ENCODE results near the gene HNF1B.
"Not testable (repeated sequence)": the region's sequence is repeated elsewhere in the genome, so short reads cannot be mapped to it uniquely, and the experiment has no call there.

The HNF1B gene

DNA sequence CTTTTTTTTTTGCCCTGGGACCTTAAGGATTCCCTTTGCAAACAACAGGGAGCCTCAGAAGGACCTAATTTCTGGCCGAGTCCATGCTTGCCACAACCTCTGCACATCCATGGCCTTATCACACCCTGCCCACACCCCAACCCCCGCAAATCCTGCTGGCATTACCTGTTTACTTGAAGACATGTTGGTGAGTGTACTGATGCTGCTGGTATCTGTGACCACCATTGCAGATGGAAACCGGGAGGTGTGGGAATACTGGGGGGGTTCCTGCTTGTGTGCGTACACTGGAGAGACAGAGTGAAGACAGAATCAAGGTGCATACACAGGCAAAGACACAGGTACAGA is 46.0 kb downstream of the HNF1B start:
- no peaks in the 10 kb centered on the region for H3K9me3 ChIP-seq (ENCODE audit: low read length)
- H3K27ac ChIP-seq (ENCODE audit: low read depth, low read length) = no peak overlapping the region
- H3K27me3 ChIP-seq (ENCODE audit: control insufficient read depth in 1 of 2, insufficient read depth in 2 of 2, low read length in 2 of 2) = no peaks in the 10 kb centered on the region
- H3K36me3 ChIP-seq (ENCODE audit: insufficient read depth, low read length) = no peaks in the 10 kb centered on the region
- H3K4me1 ChIP-seq (ENCODE audit: insufficient read depth, low read length) = no peaks in the 10 kb centered on the region
- H3K4me3 ChIP-seq (ENCODE audit: low read depth in 1 of 2, low read length in 2 of 2) = no peak overlapping the region
- H3K9ac ChIP-seq (ENCODE audit: low read length) = no peak overlapping the region

DNA sequence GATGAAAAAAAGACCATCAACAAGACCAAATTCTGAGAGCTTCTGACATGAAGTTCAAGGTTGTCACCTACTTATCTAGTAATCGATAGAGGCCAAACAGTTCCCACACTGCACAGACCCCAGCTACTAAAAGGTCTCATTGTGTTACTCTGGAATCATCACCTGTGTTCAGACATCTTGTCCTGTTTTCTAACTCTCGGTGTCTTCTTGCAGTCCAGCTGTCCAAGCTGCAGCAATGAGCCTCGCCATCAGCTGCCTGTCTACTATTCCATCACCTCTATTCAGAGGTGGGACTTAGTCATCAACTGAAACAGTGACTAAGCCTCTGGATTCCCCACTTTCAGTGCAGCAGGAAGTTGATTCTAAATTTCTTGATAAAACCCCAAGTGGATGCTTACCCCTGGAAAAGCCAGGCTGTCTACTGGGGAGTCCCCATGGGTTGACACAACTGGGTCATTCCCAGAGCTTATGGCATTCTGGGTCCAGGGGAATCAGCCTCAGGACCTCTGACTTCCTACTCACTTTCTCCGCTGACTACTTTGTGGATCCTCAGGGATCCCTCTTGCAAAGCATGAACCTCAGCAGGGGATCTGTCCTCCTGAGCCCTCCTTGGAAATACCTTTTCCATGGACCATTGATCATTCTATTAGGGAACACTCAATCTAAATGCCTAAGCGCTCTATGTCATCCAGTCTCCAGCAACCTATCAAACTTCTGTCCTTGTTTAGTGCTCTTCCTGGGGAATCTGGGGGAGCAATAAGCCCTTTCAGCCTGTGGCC is 46.5 kb downstream of the HNF1B start:
- H3K36me3 ChIP-seq (ENCODE audit: insufficient read depth, low read length) = no peaks in the 10 kb centered on the region
- H3K27me3 ChIP-seq (ENCODE audit: control insufficient read depth in 1 of 2, insufficient read depth in 2 of 2, low read length in 2 of 2) = no peaks in the 10 kb centered on the region
- no peak overlapping the region for H3K9ac ChIP-seq (ENCODE audit: low read length)
- H3K4me3 ChIP-seq (ENCODE audit: low read depth in 1 of 2, low read length in 2 of 2) = no peak overlapping the region
- no peaks in the 10 kb centered on the region for H3K9me3 ChIP-seq (ENCODE audit: low read length)
- H3K4me1 ChIP-seq (ENCODE audit: insufficient read depth, low read length) = no peaks in the 10 kb centered on the region
- no peak overlapping the region for H3K27ac ChIP-seq (ENCODE audit: low read depth, low read length)

- no peaks in the 10 kb centered on the region for H3K27me3 ChIP-seq (ENCODE audit: control insufficient read depth in 1 of 2, insufficient read depth in 2 of 2, low read length in 2 of 2)
- H3K27ac ChIP-seq (ENCODE audit: low read depth, low read length) = no peak overlapping the region
- H3K36me3 ChIP-seq (ENCODE audit: insufficient read depth, low read length) = no peaks in the 10 kb centered on the region
- no peak overlapping the region for H3K9ac ChIP-seq (ENCODE audit: low read length)
- no peaks in the 10 kb centered on the region for H3K4me1 ChIP-seq (ENCODE audit: insufficient read depth, low read length)
- no peak overlapping the region for H3K4me3 ChIP-seq (ENCODE audit: low read depth in 1 of 2, low read length in 2 of 2)
- no peaks in the 10 kb centered on the region for H3K9me3 ChIP-seq (ENCODE audit: low read length)
Observed at GRCh38 chr17:37697381-37697780, 47.5 kb downstream of the HNF1B start.

DNA sequence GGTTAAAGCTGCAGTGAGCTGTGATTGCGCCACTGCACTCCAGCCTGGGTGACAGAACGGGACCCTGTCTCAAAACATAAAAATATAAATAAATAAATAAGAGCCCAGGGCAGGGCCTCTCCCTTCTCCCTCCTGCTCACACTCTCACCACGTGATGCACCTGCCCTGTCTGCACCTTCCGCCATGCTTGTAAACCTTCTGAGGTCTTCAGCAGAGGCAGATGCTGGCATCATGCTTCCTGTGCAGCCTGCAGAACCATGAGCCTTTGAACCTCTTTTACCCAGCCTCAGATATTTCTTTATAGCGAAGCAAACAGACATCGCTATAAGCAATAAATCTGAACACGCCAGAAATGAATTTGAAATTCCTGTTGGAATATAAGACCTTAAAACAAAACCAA is 48.5 kb downstream of the HNF1B start:
- H3K27ac ChIP-seq (ENCODE audit: low read depth, low read length) = no peak overlapping the region
- H3K27me3 ChIP-seq (ENCODE audit: control insufficient read depth in 1 of 2, insufficient read depth in 2 of 2, low read length in 2 of 2) = no peaks in the 10 kb centered on the region
- H3K36me3 ChIP-seq (ENCODE audit: insufficient read depth, low read length) = no peaks in the 10 kb centered on the region
- H3K9ac ChIP-seq (ENCODE audit: low read length) = no peak overlapping the region
- no peaks in the 10 kb centered on the region for H3K9me3 ChIP-seq (ENCODE audit: low read length)
- no peak overlapping the region for H3K4me3 ChIP-seq (ENCODE audit: low read depth in 1 of 2, low read length in 2 of 2)
- no peaks in the 10 kb centered on the region for H3K4me1 ChIP-seq (ENCODE audit: insufficient read depth, low read length)

GRCh38 chr17:37695726-37696125 is 49.1 kb downstream of the HNF1B start:
- Histone ChIP-seq H3K27ac (ENCODE audit: low read depth, low read length) (no peak overlapping the region), H3K9ac (ENCODE audit: low read length) (no peak overlapping the region), H3K4me3 (ENCODE audit: low read depth in 1 of 2, low read length in 2 of 2) (no peak overlapping the region), H3K4me1 (ENCODE audit: insufficient read depth, low read length) (no peaks in the 10 kb centered on the region), H3K27me3 (ENCODE audit: control insufficient read depth in 1 of 2, insufficient read depth in 2 of 2, low read length in 2 of 2) (no peaks in the 10 kb centered on the region), H3K9me3 (ENCODE audit: low read length) (no peaks in the 10 kb centered on the region), H3K36me3 (ENCODE audit: insufficient read depth, low read length) (no peaks in the 10 kb centered on the region)

- Histone ChIP-seq H3K4me3 (ENCODE audit: low read depth in 1 of 2, low read length in 2 of 2) (no peak overlapping the region), H3K9me3 (ENCODE audit: low read length) (no peaks in the 10 kb centered on the region), H3K9ac (ENCODE audit: low read length) (no peak overlapping the region), H3K36me3 (ENCODE audit: insufficient read depth, low read length) (no peaks in the 10 kb centered on the region), H3K27me3 (ENCODE audit: control insufficient read depth in 1 of 2, insufficient read depth in 2 of 2, low read length in 2 of 2) (no peaks in the 10 kb centered on the region), H3K27ac (ENCODE audit: low read depth, low read length) (no peak overlapping the region), H3K4me1 (ENCODE audit: insufficient read depth, low read length) (no peaks in the 10 kb centered on the region)
Observed at GRCh38 chr17:37694734-37695133, 50.1 kb downstream of the HNF1B start.

DNA sequence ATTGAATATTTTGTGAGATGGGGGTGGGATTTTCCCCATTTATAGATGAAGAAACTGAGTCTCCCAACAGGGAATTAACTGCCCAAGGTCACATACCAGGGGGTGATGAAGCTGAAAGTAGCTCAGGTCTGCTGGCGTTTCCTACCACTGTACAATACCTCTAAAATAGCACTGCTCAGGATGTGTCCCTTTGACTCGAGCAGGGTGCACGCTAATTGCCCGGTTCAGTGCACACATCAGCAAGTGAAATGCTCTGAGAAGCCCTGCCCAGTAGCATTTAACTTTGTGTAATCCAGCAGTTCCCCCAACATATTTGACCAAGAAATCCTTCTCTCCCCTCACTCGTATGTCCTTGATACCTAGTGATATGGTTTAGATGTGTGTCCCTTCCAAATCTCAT is 51.5 kb downstream of the HNF1B start:
- Histone ChIP-seq H3K36me3 (ENCODE audit: insufficient read depth, low read length) (no peaks in the 10 kb centered on the region), H3K9ac (ENCODE audit: low read length) (no peak overlapping the region), H3K9me3 (ENCODE audit: low read length) (no peaks in the 10 kb centered on the region), H3K27ac (ENCODE audit: low read depth, low read length) (no peak overlapping the region), H3K4me3 (ENCODE audit: low read depth in 1 of 2, low read length in 2 of 2) (no peak overlapping the region), H3K27me3 (ENCODE audit: control insufficient read depth in 1 of 2, insufficient read depth in 2 of 2, low read length in 2 of 2) (no peaks in the 10 kb centered on the region), H3K4me1 (ENCODE audit: insufficient read depth, low read length) (no peaks in the 10 kb centered on the region)

DNA sequence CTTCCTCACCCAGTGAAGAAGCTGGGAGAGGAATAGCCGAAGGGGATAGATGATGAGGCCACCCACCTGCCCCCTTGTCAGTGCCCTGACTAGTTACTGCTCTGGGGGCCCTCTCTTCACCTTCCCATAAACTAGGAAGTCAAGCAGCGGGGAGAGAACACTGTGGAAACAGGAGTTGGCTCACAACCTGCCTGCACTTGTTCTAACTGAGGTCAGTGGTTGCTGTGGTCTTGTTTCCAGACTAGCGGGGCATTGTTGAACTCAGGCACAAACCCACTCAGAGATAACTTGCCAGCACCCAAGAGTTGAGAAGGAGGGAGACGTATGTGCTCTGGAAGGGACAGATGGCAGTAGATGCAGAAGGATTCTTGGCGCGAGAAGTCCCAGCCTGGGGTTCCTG is 53.1 kb downstream of the HNF1B start:
- H3K9ac ChIP-seq (ENCODE audit: low read length) = no peak overlapping the region
- no peaks in the 10 kb centered on the region for H3K27me3 ChIP-seq (ENCODE audit: control insufficient read depth in 1 of 2, insufficient read depth in 2 of 2, low read length in 2 of 2)
- H3K4me3 ChIP-seq (ENCODE audit: low read depth in 1 of 2, low read length in 2 of 2) = no peak overlapping the region
- H3K27ac ChIP-seq (ENCODE audit: low read depth, low read length) = no peak overlapping the region
- no peaks in the 10 kb centered on the region for H3K4me1 ChIP-seq (ENCODE audit: insufficient read depth, low read length)
- no peaks in the 10 kb centered on the region for H3K36me3 ChIP-seq (ENCODE audit: insufficient read depth, low read length)
- H3K9me3 ChIP-seq (ENCODE audit: low read length) = no peaks in the 10 kb centered on the region

GRCh38 chr17:37689317-37689716 is 55.5 kb downstream of the HNF1B start:
- H3K4me3 ChIP-seq (ENCODE audit: low read depth in 1 of 2, low read length in 2 of 2) = no peak overlapping the region
- H3K9ac ChIP-seq (ENCODE audit: low read length) = no peak overlapping the region
- H3K9me3 ChIP-seq (ENCODE audit: low read length) = no peaks in the 10 kb centered on the region
- H3K27me3 ChIP-seq (ENCODE audit: control insufficient read depth in 1 of 2, insufficient read depth in 2 of 2, low read length in 2 of 2) = no peaks in the 10 kb centered on the region
- no peaks in the 10 kb centered on the region for H3K4me1 ChIP-seq (ENCODE audit: insufficient read depth, low read length)
- no peak overlapping the region for H3K27ac ChIP-seq (ENCODE audit: low read depth, low read length)
- H3K36me3 ChIP-seq (ENCODE audit: insufficient read depth, low read length) = no peaks in the 10 kb centered on the region

- Histone ChIP-seq H3K4me3 (ENCODE audit: low read depth in 1 of 2, low read length in 2 of 2) (no peak overlapping the region), H3K36me3 (ENCODE audit: insufficient read depth, low read length) (no peaks in the 10 kb centered on the region), H3K4me1 (ENCODE audit: insufficient read depth, low read length) (no peaks in the 10 kb centered on the region), H3K9me3 (ENCODE audit: low read length) (no peaks in the 10 kb centered on the region), H3K27ac (ENCODE audit: low read depth, low read length) (no peak overlapping the region), H3K27me3 (ENCODE audit: control insufficient read depth in 1 of 2, insufficient read depth in 2 of 2, low read length in 2 of 2) (no peaks in the 10 kb centered on the region), H3K9ac (ENCODE audit: low read length) (no peak overlapping the region)
Observed at GRCh38 chr17:37683454-37683984, 61.3 kb downstream of the HNF1B start.

DNA sequence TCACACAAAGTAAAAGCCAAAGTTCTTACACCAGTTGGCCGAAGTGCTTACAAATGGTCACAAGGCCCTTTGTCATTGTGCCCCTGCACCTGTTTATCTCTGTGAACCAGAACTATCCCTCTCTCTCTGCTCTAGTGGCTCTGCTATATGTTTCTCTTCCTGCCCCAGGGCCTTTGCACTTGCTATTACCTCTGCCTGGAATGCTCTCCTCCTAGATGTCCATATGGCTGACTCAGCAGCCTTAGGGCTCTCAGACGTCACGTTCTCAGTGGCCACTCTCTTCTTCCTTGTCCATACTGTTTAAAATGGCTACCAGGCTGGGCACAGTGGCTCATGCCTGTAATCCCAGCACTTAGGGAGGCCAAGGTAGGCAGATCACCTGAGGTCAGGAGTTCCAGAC is 62.9 kb downstream of the HNF1B start:
- Histone ChIP-seq H3K36me3 (ENCODE audit: insufficient read depth, low read length) (no peaks in the 10 kb centered on the region), H3K4me3 (ENCODE audit: low read depth in 1 of 2, low read length in 2 of 2) (no peak overlapping the region), H3K4me1 (ENCODE audit: insufficient read depth, low read length) (no peaks in the 10 kb centered on the region), H3K27ac (ENCODE audit: low read depth, low read length) (no peak overlapping the region), H3K9ac (ENCODE audit: low read length) (no peak overlapping the region), H3K9me3 (ENCODE audit: low read length) (no peaks in the 10 kb centered on the region), H3K27me3 (ENCODE audit: control insufficient read depth in 1 of 2, insufficient read depth in 2 of 2, low read length in 2 of 2) (no peaks in the 10 kb centered on the region)

DNA sequence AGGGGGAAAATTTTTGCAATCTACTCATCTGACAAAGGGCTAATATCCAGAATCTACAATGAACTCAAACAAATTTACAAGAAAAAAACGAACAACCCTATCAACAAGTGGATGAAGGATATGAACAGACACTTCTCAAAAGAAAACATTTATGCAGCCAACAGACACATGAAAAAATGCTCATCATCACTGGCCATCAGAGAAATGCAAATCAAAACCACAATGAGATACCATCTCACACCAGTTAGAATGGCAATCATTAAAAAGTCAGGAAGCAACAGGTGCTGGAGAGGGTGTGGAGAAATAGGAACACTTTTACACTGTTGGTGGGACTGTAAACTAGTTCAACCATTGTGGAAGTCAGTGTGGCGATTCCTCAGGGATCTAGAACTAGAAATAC is 64.9 kb downstream of the HNF1B start:
- H3K4me1 ChIP-seq (ENCODE audit: insufficient read depth, low read length); H3K27ac ChIP-seq (ENCODE audit: low read depth, low read length); H3K9me3 ChIP-seq (ENCODE audit: low read length); H3K27me3 ChIP-seq (ENCODE audit: control insufficient read depth in 1 of 2, insufficient read depth in 2 of 2, low read length in 2 of 2); H3K4me3 ChIP-seq (ENCODE audit: low read depth in 1 of 2, low read length in 2 of 2); H3K9ac ChIP-seq (ENCODE audit: low read length); H3K36me3 ChIP-seq (ENCODE audit: insufficient read depth, low read length): not testable (repeated sequence)

All from muscle layer of colon (tissue), 2 donors.